H1 (cell line): Measurements from ENCODE around the gene DNMT1. TPM values are rescaled to one million over a fixed set of nuclear protein-coding genes. Genes with fewer than 3 reads are reported as not detected.

Experiments used
- CTCF ChIA-PET: fragments of 300-600 bp; sonication (Branson Sonifier 250); formaldehyde crosslinking; loops from one replicate; lab custom pipeline; 2021; ENCODE audit not compliant: partially characterized antibody; lab: Charles Lee
- POLR2A ChIA-PET: fragments of 300-600 bp; sonication (Branson Sonifier 250); formaldehyde crosslinking; loops from one replicate; lab custom pipeline; 2021; ENCODE audit warnings: inconsistent platforms; ENCODE audit not compliant: partially characterized antibody; lab: Charles Lee
- DNase-seq, 2 experiments: peaks; one replicate each; pipeline versions ENCODE4 v3.0.0 to v3.0.0-alpha.2; 2010 to 2022; ENCODE audit warnings: low spot score in 2 of 2, low read depth in 1 of 2, mixed read lengths in 1 of 2
- FAIRE-seq: peaks from 2 replicates; lab custom pipeline; 2011; peaks lifted over from hg19 to GRCh38; lab: Jason Lieb, UNC
- H2AFZ ChIP-seq: 2 replicates; pipeline ENCODE4 v1.8.1; 2012; ENCODE audit warnings: low read length, inconsistent platforms
- H2AK5ac ChIP-seq: 2 replicates; pipeline ENCODE4 v1.6.1; 2013; ENCODE audit warnings: low read depth, low read length
- H2BK120ac ChIP-seq: replicated peaks from 2 replicates; pipeline ENCODE3; 2013; ENCODE audit warnings: low read depth, low read length, inconsistent platforms
- H2BK12ac ChIP-seq: 2 replicates; pipeline ENCODE4 v1.6.1; 2013; ENCODE audit warnings: low read depth, low read length
- H2BK15ac ChIP-seq: 2 replicates; pipeline ENCODE4 v1.6.1; 2013; ENCODE audit warnings: low read length
- H2BK20ac ChIP-seq: 2 replicates; pipeline ENCODE4 v1.6.1; 2013; ENCODE audit warnings: low read length
- H2BK5ac ChIP-seq: 2 replicates; pipeline ENCODE4 v1.6.1; 2013; ENCODE audit warnings: low read depth, low read length
- H3K14ac ChIP-seq: 2 replicates; pipeline ENCODE4 v1.6.1; 2013; ENCODE audit warnings: inconsistent platforms; ENCODE audit not compliant: insufficient read length
- H3K18ac ChIP-seq: 2 replicates; pipeline ENCODE4 v1.6.1; 2013; ENCODE audit warnings: low read length; ENCODE audit errors: extremely low read depth
- H3K23ac ChIP-seq: 2 replicates; pipeline ENCODE4 v1.6.1; 2013; ENCODE audit warnings: inconsistent platforms; ENCODE audit not compliant: insufficient read length
- H3K23me2 ChIP-seq: 2 replicates; pipeline ENCODE4 v1.6.1; 2013; ENCODE audit warnings: low read depth, low read length
- H3K27ac ChIP-seq: 2 replicates; pipeline ENCODE4 v1.6.1; 2011; ENCODE audit warnings: low read depth, low read length, inconsistent platforms
- H3K27me3 ChIP-seq, 4 experiments: replicated peaks in 1 of 4; 1 replicate in 1 of 4; 2 replicates in 3 of 4; pipeline versions ENCODE4 v1.6.1 to v1.8.1; 2011 to 2013; ENCODE audit warnings: low read length in 3 of 4, mild to moderate bottlenecking in 3 of 4, inconsistent platforms in 2 of 4, mixed read lengths in 2 of 4, moderate library complexity in 1 of 4; ENCODE audit not compliant: control insufficient read depth in 3 of 4, insufficient read depth in 3 of 4; ENCODE audit errors: extremely low read depth in 1 of 4
- H3K36me3 ChIP-seq, 4 experiments: 2 replicates each; pipeline versions ENCODE4 v1.6.1 to v1.8.1; 2011 to 2013; ENCODE audit warnings: mild to moderate bottlenecking in 4 of 4, low read length in 3 of 4, moderate library complexity in 2 of 4, control low read depth in 1 of 4, inconsistent platforms in 1 of 4; ENCODE audit not compliant: insufficient read depth in 4 of 4, control insufficient read depth in 2 of 4
- H3K4ac ChIP-seq: replicated peaks from 2 replicates; pipeline ENCODE3; 2013; ENCODE audit warnings: low read length, low read depth, mixed read lengths, inconsistent platforms; ENCODE audit not compliant: insufficient read length
- H3K4me1 ChIP-seq, 4 experiments: replicated peaks in 1 of 4; 1 replicate in 1 of 4; 2 replicates in 3 of 4; pipeline versions ENCODE4 v1.6.1 to v1.8.1; 2011 to 2013; ENCODE audit warnings: low read length in 3 of 4, inconsistent platforms in 2 of 4, mixed read lengths in 1 of 4; ENCODE audit not compliant: insufficient read depth in 4 of 4, control insufficient read depth in 3 of 4
- H3K4me2 ChIP-seq, 2 experiments: 2 replicates each; pipeline versions ENCODE4 v1.6.1 to v1.8.1; 2011 to 2013; ENCODE audit warnings: low read depth in 2 of 2, low read length in 2 of 2, control low read depth in 1 of 2, inconsistent platforms in 1 of 2, mild to moderate bottlenecking in 1 of 2; ENCODE audit not compliant: insufficient read depth in 1 of 2
- H3K4me3 ChIP-seq, 4 experiments: fragments of 200-600, 300-600 bp in 1 of 4; sonication (generic), shearing (Covaris generic), sonication (Bioruptor Twin) in 1 of 4; 2 replicates each; pipeline versions ENCODE4 v1.5.1 to v1.8.1; 2011 to 2016; ENCODE audit warnings: low read length in 4 of 4, low read depth in 3 of 4, control low read depth in 2 of 4, inconsistent platforms in 2 of 4, mild to moderate bottlenecking in 2 of 4, mixed read lengths in 1 of 4, moderate library complexity in 1 of 4; ENCODE audit not compliant: insufficient read depth in 2 of 4; ENCODE audit errors: extremely low read depth in 1 of 4
- H3K56ac ChIP-seq: replicated peaks from 2 replicates; pipeline ENCODE3; 2013; ENCODE audit warnings: low read depth, mild to moderate bottlenecking, mixed read lengths, low read length, inconsistent platforms; ENCODE audit not compliant: insufficient read length
- H3K79me1 ChIP-seq: 2 replicates; pipeline ENCODE4 v1.6.1; 2013; ENCODE audit warnings: low read depth, low read length, control low read depth
- H3K79me2 ChIP-seq, 2 experiments: 2 replicates each; pipeline versions ENCODE4 v1.6.1 to v1.8.1; 2012 to 2013; ENCODE audit warnings: low read length in 2 of 2, mild to moderate bottlenecking in 2 of 2, inconsistent platforms in 1 of 2; ENCODE audit not compliant: insufficient read depth in 2 of 2, control insufficient read depth in 1 of 2
- H3K9ac ChIP-seq, 4 experiments: replicated peaks in 1 of 4; 1 replicate in 1 of 4; 2 replicates in 3 of 4; pipeline versions ENCODE4 v1.6.1 to v1.8.1; 2011 to 2013; ENCODE audit warnings: low read depth in 3 of 4, low read length in 3 of 4, control low read depth in 2 of 4, mild to moderate bottlenecking in 2 of 4, moderate library complexity in 2 of 4, inconsistent platforms in 1 of 4; ENCODE audit errors: extremely low read depth in 1 of 4
- H3K9me3 ChIP-seq, 2 experiments: 2 replicates each; pipeline versions ENCODE4 v1.6.1 to v1.8.1; 2012 to 2013; ENCODE audit warnings: mild to moderate bottlenecking in 2 of 2, moderate library complexity in 2 of 2, control low read depth in 1 of 2, inconsistent platforms in 1 of 2, low read depth in 1 of 2, low read length in 1 of 2, mixed read lengths in 1 of 2; ENCODE audit not compliant: insufficient read depth in 2 of 2
- H4K20me1 ChIP-seq, 2 experiments: replicated peaks in 1 of 2; 2 replicates each; pipeline versions ENCODE3 to v1.8.1; 2011 to 2013; ENCODE audit warnings: inconsistent platforms in 2 of 2, low read length in 2 of 2, mild to moderate bottlenecking in 1 of 2; ENCODE audit not compliant: insufficient read depth in 2 of 2, control insufficient read depth in 1 of 2
- H4K5ac ChIP-seq: 2 replicates; pipeline ENCODE4 v1.6.1; 2013; ENCODE audit warnings: low read length, low read depth, mixed read lengths, inconsistent platforms; ENCODE audit not compliant: insufficient read length
- H4K8ac ChIP-seq: 2 replicates; pipeline ENCODE4 v1.8.0; 2013; ENCODE audit warnings: mild to moderate bottlenecking, moderate library complexity, low read length, inconsistent platforms; ENCODE audit not compliant: insufficient read depth; ENCODE audit errors: extremely low read depth
- H4K91ac ChIP-seq: replicated peaks from 2 replicates; pipeline ENCODE3; 2013; ENCODE audit warnings: low read length, mixed read lengths, inconsistent platforms; ENCODE audit not compliant: insufficient read length
- ASH2L ChIP-seq: fragments of 200-600, 300-600 bp; sonication (generic); IDR thresholded peaks from one replicate; pipeline ENCODE4 v1.7.1; 2017; ENCODE audit warnings: low read length
- E2F6 ChIP-seq: IDR thresholded peaks from 2 replicates; pipeline ENCODE4 v1.6.1; 2012; ENCODE audit warnings: inconsistent platforms
- HDAC2 ChIP-seq, 2 experiments: fragments of 300-600 bp in 1 of 2; sonication (generic) in 1 of 2; IDR thresholded peaks; 2 replicates each; pipeline ENCODE4 v1.6.1; 2011 to 2012; ENCODE audit warnings: low read depth in 2 of 2, low read length in 2 of 2, mild to moderate bottlenecking in 2 of 2, moderate library complexity in 2 of 2, borderline replicate concordance in 1 of 2, inconsistent platforms in 1 of 2
- PHF8 ChIP-seq: fragments of 200-600 bp; sonication (generic); conservative IDR thresholded peaks from 2 replicates; pipeline ENCODE4 v1.7.1; 2012; ENCODE audit warnings: low read depth, mild to moderate bottlenecking, inconsistent platforms, low read length, moderate library complexity
- SIRT6 ChIP-seq: IDR thresholded peaks from one replicate; pipeline ENCODE4 v1.7.1; 2012; ENCODE audit warnings: low read length, inconsistent platforms
- USF2 ChIP-seq: IDR thresholded peaks from 2 replicates; pipeline ENCODE4 v1.6.1; 2011; ENCODE audit warnings: low read length, improper control_type of control experiment
- WGBS, 2 experiments: shearing (Covaris generic) in 1 of 2; methylation state at CpG; one replicate each; pipeline versions ENCODE4 v1.1.6 to v1.1.7; 2013 to 2015; ENCODE audit warnings: low lambda C conversion rate in 2 of 2, mixed read lengths in 2 of 2, inconsistent platforms in 1 of 2, low coverage in 1 of 2, missing lambda C conversion rate in 1 of 2; ENCODE audit not compliant: insufficient replicate concordance in 2 of 2, insufficient coverage in 1 of 2, insufficient read length in 1 of 2; ENCODE audit errors: extremely low coverage in 1 of 2, missing lambda C conversion rate in 1 of 2; 5-methylcytosine and 5-hydroxymethylcytosine counted together
- long read RNA-seq, 2 experiments: library from RNA in 1 of 2; library from capped mRNA in 1 of 2; stranded (forward); transcript quantifications; one replicate each; pipeline ENCODE4 v2.0.0, GENCODE V29; 2021; ENCODE audit warnings: inconsistent platforms in 1 of 2
- polyA minus RNA-seq, 3 experiments: library from RNA; depleted of rRNA, polyadenylated mRNA; stranded (reverse); fragments of >200 nt; gene quantifications; 1 replicate in 2 of 3; 2 replicates in 1 of 3; pipeline ENCODE4 v1.2.3, GENCODE V29; 2011
- polyA plus RNA-seq, 7 experiments: library from polyadenylated mRNA; depleted of rRNA in 3 of 7; stranded (reverse) in 5 of 7; unstranded in 2 of 7; fragments of >200 nt in 5 of 7; fragments of 200-250 nt in 2 of 7; gene quantifications; 1 replicate in 5 of 7; 2 replicates in 1 of 7; 4 replicates in 1 of 7; pipeline versions ENCODE4 v1.2.1 to v1.2.3, GENCODE V29; 2011 to 2013; ENCODE audit warnings: missing spikeins in 2 of 7, mixed read lengths in 2 of 7
- total RNA-seq: library from RNA; stranded (reverse); fragmentation: NEBNext Ultra II Directional; extraction: Animal tissue kit (Norgen Biotek cat#: 25700); gene quantifications from 2 replicates; pipeline ENCODE4 v1.2.1, GENCODE V29; 2021

Gene DNMT1
- 208 and 210 TPM in 2 replicates for total RNA-seq
- 101 and 121 TPM in 2 replicates for polyA plus RNA-seq (2011; rRNA removed)
- polyA plus RNA-seq (2011; cell fraction: cytosol; rRNA removed): 79.7 TPM
- 295 TPM for polyA plus RNA-seq (2011; cell fraction: nucleus; rRNA removed)
- polyA plus RNA-seq (2012, experiment 1 of 2): 179 to 246 TPM (median 190 TPM) in 4 replicates
- 57.7 TPM for polyA plus RNA-seq (2012, experiment 2 of 2)
- 165 TPM for polyA plus RNA-seq (2013, experiment 1 of 2)
- 148 TPM for polyA plus RNA-seq (2013, experiment 2 of 2)
- 129 and 138 TPM in 2 replicates for polyA minus RNA-seq (2011; rRNA and poly(A)+ RNA removed)
- polyA minus RNA-seq (2011; cell fraction: cytosol; rRNA and poly(A)+ RNA removed): 111 TPM
- polyA minus RNA-seq (2011; cell fraction: nucleus; rRNA and poly(A)+ RNA removed): 124 TPM
- long read RNA-seq, experiment 1, partial matches to known transcripts: 65 of 92 reads
- long read RNA-seq, experiment 1, other reads (novel, unspliced or antisense): 27 of 92 reads
- long read RNA-seq, experiment 2, partial matches to known transcripts: 3 of 3 reads
- long read RNA-seq, experiment 2, other reads (novel, unspliced or antisense): 0 of 3 reads

DNA sequence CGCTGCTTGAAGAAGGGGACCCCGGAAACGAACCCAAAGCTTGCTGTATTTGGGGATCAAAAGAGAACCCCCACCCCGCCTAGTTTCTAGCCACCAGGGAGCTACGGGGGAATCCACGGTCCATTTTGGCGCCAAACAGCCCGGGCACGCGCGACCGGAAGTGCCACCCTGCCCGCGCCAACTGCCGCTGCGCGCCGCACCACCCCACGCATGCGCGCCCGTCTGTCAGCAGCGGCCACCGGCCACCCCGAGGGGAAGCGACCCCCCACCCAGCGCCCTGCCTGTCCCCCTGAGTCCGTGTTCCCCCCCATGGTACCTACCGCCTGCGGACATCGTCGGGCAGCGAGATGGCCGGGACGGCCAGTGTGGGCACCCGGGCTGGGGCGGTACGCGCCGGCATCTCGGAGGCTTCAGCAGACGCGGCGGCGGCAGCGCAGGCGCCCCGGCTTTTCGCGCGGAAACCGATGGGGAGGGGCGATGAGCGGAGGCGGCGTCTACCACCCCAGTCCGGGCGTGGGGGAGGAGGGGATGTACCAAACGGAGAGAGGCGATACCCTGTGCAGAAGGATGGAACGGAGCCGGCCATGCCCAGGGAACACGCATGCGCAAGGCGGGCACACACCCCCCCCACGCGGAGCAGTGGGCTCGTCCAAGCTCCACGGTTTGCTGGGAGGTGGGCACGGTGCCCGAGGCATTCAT is at the start of gene DNMT1:
DNMT1 (minus strand) TSS at position 454 of the 699 bp plus-strand sequence; CDS start at position 400, 54 bp downstream.
- peak within 1 kb of the TSS; percentile 83 for H3K27ac ChIP-seq
- 1% methylated on average over 58 of the region's 71 CpGs; no CpG with 5 or more reads in 1 of the 2 experiments for WGBS, 2 experiments
- CTCF ChIA-PET: interaction anchor here (1.4 to 2.3 kb wide), 3 partner anchors 27 to 56 kb away, joined by 3 to 9 read pairs (median 7); no protein-coding TSS in a partner anchor
- TF ChIP-seq USF2 (no peak), HDAC2 (IDR thresholded peaks at IDR 0.05; ENCODE audit: borderline replicate concordance in 1 of 2, low read depth in 2 of 2, low read length in 2 of 2) (peak in 1 of 2 experiments; percentile 64; a peak in 2 of 4 replicates), E2F6 (peak; percentile 56; the same call in 1 of the 2 replicates), PHF8 (peak; percentile 99), SIRT6 (no peak), ASH2L (peak; percentile 57)

More for the DNA sequence above, at the start of gene DNMT1:
- Histone ChIP-seq H3K79me1 (peaks cover 8% of the 10 kb centered on the region), H3K4me2 (peak within 1 kb of the TSS; percentile 91 to 93), H4K5ac (peak within 1 kb of the TSS; percentile 99), H3K9ac (peak within 1 kb of the TSS; percentile 84 to 92 (median 88)), H3K4me3 (peak within 1 kb of the TSS; percentile 64 to 92 (median 80)), H2BK120ac (no peak within 1 kb of the TSS), H4K8ac (peak within 1 kb of the TSS; percentile 90), H3K79me2 (peaks cover 36 to 48% of the 10 kb centered on the region in 2 experiments), H3K9me3 (no peaks in the 10 kb centered on the region), H2AFZ (no peak within 1 kb of the TSS; the same call in 1 of the 2 replicates), H3K4me1 (no peaks in the 10 kb centered on the region), H2BK12ac (peak within 1 kb of the TSS; percentile 80; the same call in 1 of the 2 replicates), H3K18ac (peak within 1 kb of the TSS; percentile 88), H2BK15ac (no peak within 1 kb of the TSS; the same call in 1 of the 2 replicates), H3K23me2 (peaks cover 8% of the 10 kb centered on the region), H4K20me1 (peaks cover 0 to 13% of the 10 kb centered on the region in 2 experiments), H2BK5ac (peak within 1 kb of the TSS; percentile 98), H3K36me3 (peaks cover 0 to 9% (median 1%) of the 10 kb centered on the region in 4 experiments; a peak in 2 of 8 replicates), H3K27me3 (no peaks in the 10 kb centered on the region), H3K23ac (no peak within 1 kb of the TSS), H3K4ac (no peak within 1 kb of the TSS), H4K91ac (peak within 1 kb of the TSS; percentile 79), H3K56ac (peak within 1 kb of the TSS; percentile 84), H2AK5ac (peak within 1 kb of the TSS; percentile 82; the same call in 1 of the 2 replicates), H2BK20ac (no peak within 1 kb of the TSS), H3K14ac (no peak within 1 kb of the TSS)
- POLR2A ChIA-PET: interaction anchor here (0.7 to 2.1 kb wide), 29 partner anchors 8 to 214 kb away, joined by 3 to 14 read pairs (median 3); partner anchors contain the start of genes ICAM1, MRPL4, PPAN and RAVER1
- FAIRE-seq: no peak
- peak; percentile 85 to 99 for DNase-seq
